Activated CD4-positive, alpha-beta T cell treated with anti-CD3 and anti-CD28 coated beads, Interleukin-2, amount 50 U/mL, for 16 hours (primary cell): ENCODE measurements around the gene CASR.

Experiments
- DNase-seq: peaks from one replicate; pipeline ENCODE4 v3.0.0-alpha.2; 2020

CASR gene

DNA sequence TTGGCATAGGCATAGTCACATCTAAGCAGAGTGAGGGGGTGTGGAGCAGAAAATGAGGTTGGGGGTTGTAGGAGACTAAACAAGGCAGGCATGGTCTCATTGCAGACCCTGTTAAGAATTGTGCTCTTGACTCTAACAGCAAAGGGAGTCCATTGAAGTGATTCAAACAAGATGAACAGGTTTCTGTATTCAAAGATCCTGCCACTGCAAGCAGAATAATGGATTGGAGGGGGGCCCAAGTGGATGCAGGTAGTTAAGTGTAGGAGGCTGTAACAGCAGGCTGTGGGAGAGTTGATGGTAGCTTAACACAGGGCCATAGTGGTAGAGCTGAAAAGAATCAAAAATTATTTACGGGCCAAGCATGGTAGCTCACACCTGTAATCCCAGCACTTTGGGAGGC, 34.4 kb downstream of the CASR start:
- DNase-seq, result no peak

DNA sequence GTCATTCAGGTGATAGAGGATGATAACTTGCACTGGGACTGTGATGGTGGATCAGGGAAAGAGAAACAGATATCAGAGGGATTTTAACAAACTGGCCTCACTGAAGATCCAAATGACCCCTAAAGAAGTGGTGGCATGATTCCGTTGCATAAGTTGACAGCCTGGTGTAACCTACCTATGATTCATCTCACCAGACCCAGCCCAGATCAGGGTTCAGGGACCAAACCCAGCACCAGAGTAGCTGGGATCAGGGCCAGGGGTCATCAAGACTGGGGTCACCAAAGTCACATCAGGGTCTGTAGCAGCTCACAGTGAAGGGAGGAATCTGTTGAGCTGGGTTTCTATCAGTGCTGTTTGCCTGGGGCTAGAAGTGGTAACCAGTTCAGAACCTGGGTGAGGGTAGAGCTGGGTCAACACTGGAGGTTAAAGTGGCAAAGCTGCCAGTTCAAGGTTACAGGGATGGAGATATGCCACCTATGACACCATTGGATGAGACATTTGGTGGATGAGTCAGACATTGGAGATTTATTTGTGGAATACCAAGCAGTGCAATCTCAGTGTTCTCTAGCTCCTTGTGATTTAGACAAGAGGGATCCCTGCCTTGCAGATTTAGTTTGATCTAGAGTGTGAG, 35.9 kb downstream of the CASR start:
- DNase-seq, result no peak

DNA sequence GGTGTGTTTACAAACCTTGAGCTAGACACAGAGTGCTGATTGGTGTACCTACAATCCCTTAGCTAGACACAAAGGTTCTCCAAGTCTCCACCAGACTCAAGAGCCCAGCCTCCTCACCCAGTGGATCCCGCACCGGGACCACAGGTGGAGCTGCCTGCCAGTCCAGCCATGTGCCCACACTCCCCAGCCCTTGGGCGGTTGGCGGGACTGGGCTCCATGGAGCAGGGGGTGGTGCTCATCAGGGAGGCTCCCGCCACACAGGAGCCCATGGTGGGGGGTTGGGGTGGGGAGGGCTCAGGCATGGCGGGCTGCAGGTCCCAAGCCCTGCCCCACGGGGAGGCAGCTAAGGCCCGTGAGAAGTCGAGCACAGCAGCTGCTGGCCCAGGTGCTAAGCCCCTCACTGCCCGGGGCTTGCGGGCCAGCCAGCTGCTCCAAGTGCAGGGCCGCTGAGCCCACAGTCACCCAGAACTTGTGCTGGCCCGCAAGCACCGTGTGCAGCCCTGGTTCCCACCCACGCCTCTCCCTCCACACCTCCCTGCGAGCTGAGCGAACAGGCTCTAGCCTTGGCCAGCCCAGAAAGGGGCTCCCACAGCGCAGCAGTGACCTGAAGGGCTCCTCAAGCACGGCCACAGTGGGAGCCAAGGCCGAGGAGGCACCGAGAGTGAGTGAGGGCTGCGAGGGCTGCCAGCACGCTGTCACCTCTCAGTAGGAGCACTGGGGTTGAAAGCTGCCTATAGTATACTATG, 43.7 kb downstream of the CASR start:
- no peak for DNase-seq

DNA sequence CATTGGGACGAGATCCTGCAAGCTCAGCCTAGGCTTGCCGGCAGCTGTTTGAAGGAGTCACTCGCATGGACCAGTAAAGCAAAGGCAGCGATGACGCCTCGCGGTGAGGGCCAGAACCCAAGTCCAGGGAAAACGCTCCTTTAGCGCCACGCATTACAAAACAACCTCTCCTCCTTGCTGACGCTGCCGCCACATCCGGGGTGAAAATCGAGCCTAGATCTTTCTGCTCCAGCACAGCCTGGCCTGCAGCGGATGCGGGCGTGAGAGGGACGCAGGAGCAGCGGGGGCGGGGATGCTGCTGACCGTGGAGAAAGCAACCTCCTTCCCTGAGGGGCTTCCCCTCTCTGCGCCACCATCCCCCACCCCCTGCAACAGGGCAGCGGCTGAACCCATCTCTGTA, 46.7 kb downstream of the CASR start:
- no peak for DNase-seq

GRCh38 chr3:122231465-122232157, 48.1 kb downstream of the CASR start:
- DNase-seq, result no peak

DNA sequence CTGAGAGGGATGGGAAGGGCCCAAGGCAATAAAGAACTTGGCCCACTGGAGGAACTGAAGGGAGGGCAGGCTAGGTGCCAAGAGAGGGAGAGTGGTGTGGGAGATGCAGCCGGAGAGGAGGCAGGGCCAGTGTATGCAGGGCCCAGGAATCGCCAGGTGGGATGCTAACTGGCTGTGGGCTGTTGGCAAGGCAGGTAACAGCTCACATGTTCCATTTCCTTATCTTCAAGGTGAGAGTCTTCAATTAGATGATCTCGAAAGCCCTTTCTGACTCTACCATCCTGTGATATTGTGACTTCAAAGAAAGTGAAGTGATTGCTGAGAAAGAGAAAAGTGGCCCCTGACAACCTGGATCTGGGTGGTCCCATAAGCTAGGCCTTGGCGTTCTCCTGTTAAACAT, 49.0 kb downstream of the CASR start:
- peak; percentile 7 for DNase-seq

DNA sequence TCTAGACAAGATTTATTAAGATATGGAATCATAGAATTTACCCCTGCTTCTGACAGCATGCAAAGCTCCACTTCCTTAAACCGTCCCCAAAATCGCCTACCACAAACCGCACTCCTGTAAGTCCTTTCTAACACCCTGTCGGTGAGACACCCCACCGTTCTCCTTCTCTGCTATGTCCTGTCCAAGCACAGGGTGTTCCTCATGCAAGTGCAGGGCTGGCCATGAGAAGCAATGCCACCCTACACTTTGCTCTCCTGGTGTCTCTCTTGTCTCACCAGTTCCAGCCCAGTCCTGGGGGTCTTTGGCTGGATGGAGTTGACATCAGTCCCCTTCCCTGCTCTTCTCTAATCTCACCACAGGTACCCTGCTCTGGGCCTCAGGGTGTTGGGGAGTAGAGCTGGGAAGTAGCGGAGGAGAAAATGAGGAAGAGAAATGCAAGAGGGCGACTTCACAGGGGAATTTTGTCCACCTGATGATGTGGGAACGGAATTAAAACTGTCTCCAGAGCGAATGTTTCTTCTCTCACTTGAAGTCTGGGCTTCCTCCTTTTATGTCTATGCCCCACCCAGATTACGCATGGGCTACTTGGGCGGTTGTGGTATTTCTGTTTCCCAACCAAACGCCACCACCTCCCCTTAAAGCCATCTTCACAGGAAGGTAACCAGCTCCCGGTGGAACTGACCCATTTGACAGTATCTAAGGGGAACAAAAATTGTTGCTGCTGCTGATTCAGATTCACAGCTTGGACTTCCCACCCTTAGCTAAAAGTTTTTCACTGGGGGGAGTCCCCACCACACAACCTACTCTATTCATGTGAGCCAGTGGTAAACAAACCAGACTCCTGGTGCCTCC, 49.9 kb downstream of the CASR start:
- peak; percentile 41 for DNase-seq

- no peak for DNase-seq
Observed at GRCh38 chr3:122234117-122234516, 50.6 kb downstream of the CASR start.

- peak; percentile 16 for DNase-seq
Observed at GRCh38 chr3:122235147-122235546, 51.7 kb downstream of the CASR start.

DNA sequence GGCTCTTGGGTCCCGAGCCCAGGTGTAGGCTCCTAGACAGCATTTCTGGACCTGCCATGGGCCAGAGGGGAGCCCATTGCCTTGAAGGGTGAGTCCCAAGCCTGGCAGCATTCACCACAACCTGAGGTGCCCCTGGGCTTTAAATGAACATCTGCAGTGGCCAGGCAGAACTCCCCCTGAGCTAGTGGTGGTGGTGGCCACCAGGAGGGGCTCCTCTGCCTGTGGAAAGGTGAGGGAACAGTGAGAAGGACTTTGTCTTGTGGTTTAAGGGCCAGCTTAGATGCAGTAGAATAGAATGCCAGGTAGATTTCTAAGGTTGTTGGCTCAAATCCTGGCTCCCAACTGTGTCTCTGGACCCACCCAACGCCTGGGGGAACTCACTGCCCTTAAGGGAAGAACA, 55.6 kb downstream of the CASR start:
- no peak for DNase-seq

DNA sequence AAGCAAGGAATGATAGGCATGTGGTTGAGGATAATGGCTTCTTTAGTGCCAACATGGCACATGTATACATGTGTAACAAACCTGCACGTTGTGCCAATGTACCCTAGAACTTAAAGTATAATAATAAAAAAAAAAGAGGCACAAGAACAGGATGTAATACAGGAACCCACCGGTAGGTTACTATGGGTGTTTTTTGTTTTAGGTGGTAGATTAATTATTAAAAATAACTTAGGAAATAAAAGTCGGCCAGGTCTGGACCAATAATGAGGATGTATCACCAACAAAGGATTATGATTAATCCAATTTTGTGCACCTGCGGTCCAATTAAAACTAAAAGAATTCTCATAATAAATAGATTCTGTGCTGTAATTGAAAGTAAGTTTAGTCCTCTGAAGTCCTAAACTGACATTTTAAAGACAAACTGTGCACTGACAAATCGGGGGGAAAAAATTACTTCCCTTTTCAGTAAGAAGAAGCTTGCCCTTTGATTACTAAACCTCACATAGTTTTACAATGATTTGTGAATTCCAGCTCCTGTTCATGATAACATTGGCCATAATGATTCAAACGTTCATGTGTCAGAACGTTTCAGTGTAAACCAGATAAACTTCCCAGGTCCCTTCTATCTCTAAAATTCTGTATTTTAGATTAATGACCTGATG, 62.2 kb downstream of the CASR start:
- DNase-seq, result peak; percentile 10

DNA sequence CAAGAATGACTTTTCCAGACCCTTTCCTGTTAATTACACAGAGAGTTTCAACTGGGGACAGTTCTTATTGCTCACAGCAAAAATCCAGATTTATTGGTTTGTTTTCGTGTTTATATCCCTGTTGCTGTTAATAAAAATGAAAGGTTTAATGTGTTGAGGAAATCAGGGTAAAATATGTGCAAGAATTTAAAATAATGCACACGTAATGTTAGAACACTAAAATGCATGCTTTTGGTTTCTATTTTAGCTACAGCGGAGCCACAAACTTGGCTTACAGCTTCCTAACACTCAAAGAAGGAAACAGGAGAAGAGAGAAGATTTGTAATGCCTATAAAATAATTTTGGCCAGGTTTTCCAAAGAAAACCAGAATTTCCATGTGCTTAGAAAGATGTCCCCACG, 62.7 kb downstream of the CASR start:
- DNase-seq, result no peak

DNA sequence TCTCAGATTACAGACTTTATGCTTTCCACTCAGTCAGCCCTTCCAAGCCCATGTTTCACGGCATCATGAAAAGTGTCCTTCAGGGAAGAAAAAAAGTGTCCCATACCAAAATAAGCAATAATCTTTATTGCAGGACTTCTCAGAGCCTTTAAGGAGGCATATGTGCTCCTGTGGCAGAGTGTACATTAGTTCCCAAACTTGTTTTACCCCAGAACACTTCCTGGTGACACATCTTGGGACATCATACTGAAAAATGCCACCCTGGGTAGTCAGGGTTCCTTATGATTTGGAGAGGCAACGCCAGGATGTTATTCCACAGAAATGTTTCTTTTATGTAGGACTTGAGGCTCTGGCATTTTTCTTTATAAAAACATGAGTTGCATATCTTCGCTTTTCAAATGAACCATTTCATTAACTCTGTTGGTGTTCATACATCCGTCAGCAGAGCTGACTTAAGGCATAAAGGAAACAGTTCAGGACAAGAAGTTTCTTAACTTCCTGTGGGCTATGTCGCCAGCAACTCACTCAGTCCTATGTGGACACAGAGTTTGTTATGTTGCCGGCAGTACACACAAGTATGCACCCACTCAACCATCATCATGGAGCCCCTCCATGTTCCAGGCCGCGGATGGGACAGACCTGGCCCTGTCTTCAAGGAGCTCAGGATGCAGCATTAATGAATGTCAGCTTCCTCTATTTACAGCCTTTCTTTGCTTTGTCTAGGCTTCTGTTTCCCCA, 63.8 kb downstream of the CASR start:
- no peak for DNase-seq

DNA sequence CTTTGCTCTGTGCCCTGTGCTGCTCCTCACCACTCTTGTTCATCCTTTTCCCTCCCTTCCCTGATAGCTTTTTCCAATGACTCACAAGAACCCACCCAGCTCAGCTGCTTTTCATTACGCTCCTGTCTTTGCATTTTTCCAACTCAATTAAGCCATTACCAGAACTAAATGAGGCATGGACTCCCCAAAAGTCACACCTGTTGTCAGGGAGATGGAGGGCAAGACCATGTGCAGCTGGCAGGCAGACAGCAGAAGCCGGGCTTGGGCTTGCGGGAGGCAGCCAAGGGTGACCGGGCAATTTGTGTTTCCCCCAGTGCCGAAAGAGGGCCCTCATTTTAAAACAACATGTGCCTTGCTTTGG, 64.3 kb downstream of the CASR start:
- DNase-seq, result no peak

- DNase-seq, result no peak
Observed at GRCh38 chr3:122251428-122251827, 68.0 kb downstream of the CASR start.

- no peak for DNase-seq
Observed at GRCh38 chr3:122253581-122253980, 70.1 kb downstream of the CASR start.

DNA sequence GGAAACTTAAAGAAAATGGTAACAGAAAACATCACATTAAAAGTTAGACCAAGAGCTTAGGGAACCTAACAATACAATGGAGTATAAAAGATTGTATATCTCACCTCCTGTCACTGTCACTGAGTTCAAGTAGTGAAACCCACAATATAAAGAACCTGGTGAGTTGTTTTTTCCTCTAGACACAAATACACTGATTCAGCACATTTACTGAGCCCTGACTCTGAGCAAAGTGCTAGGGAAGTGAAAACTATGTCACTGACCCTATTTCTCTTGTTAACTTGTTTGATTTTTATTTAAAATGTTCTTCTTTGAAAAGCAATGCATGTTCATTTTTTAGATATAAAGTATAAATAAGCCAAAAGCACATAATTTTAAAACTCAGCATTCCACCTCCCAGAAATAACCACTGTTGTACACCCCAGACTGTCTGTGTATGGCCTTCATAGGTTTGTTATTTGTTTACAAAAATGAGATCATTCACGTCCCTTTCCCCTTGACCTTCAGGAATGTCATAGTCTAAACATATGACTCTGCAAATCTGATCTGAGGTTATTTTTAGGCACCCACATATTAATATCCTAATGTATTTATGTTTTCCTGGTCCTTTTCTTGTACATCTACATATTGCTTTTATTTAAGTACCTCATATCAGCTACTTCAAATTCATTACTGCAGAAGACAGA, 72.4 kb downstream of the CASR start:
- peak; percentile 37 for DNase-seq

DNA sequence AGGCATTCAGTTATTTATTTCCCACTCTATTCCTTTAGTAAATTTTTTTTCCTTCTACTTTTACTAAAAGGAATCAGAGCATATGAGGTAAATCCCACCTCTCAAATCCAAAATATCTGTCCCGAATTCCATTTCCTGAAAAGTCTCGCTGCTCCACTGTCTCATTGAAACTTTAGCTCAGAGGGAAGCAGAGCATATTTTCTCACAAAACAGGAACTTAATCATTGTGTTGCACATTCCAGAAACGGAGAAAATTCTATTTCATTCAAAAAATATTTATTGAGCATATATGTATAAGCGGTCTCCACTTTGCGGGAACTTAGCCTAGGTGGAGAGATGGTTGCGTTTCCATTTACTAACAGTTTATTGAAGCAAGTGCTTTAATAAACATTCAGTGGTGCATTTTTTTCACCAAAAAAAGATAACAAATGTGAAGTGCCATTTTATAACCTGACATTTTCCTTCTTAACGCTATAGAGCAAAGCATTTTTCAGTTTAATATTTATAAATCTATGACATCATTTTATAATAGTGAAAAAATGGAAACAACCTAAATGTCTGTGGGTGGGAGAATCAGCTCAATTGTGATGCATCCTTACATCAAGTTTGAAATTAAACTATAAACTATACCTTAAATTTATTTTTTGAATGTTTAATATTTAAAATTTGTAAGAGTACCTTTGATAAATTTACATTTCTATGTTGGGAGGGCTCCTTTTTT, 74.3 kb downstream of the CASR start:
- DNase-seq, result no peak

DNA sequence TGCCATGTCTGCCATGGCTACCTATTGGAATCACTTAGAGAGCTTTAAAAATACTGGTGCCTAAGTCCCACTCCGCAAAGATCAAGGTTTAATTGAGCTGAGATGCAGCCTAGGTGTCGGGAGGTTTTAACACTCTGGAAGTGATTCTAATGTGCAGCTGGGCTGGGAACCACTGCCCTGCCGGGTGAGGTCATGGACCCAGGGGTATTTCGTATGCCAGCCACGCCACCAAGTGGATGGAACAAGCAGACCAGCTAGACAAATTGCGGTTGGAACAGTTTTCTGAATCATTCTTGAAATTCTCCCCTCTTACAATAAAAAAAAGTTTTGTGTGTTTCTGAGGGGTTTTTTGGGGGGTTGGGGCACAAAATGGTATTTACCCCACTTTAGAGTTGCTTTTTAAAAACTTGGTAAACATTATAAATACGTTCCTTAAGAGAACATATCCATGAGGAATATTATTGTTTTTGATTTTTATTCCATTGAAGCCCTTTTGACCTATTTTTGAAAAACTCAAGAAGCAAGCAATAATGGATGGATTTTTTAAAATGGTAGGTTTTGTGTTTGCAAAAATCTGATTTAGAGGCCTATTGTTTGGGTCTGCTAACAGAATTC, 75.4 kb downstream of the CASR start:
- DNase-seq, result peak; percentile 85

- no peak for DNase-seq
Observed at GRCh38 chr3:122260206-122260605, 76.7 kb downstream of the CASR start.
